ENCODE measurements around the gene BCO1.

Gene BCO1

DNA sequence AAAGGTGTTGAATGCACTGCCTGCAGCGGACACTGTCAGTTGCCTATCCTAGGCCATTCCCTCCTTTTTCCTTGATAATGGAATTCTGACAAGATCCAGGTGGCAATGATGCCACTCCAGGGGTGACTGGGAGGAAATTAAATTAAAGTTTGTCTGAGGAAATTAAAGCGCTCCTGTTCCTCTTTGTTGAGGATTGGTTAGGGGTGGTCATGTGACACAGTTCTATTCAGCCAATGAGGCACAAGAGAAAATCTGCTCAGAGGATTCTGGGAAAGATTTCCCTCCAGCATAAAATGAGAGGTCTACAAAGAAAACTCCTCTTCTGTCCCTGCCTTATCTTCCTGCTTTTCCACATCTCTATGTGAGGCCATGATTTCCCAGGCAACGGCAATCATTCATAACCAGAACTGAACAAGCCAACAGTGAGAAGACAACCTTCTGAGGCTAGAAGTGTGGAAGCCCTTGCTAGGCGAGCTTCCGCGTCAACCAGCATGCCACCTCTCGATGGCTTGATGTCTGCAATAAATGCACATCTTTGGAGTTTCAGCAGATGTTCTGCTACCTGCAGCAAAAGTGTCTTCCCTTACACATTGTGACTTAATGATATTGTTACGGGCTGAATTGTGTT, 5.6 kb upstream of the BCO1 start:
- DNase-seq (ENCODE audit: low read depth), result no peak

DNA sequence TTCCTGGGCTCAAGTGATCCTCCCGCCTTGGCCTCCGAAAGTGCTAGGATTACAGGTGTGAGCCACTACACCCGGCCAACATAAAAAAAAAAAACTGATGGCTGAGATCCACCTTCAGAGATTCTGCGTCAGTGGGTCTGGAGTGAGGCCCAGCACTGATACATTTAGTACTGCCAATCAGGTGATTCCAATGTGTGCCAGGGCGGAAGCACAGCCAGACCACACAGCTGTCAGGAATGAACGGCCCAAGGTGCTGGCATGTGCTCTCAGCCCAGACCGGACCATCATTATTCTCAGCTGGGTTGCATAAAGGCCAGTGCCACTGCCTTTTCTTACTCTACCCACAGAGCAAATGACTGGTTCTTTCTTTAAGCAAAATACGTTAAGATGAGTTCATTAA, 1.2 kb upstream of the BCO1 start:
- no peak for DNase-seq (ENCODE audit: low read depth)

GRCh38 chr16:81237942-81238295, 570 bp upstream of the BCO1 start:
- no peak for DNase-seq (ENCODE audit: low read depth)

- DNase-seq (ENCODE audit: low read depth), result no peak
Observed at GRCh38 chr16:81239367-81240121, 1.1 kb downstream of the BCO1 start.

DNA sequence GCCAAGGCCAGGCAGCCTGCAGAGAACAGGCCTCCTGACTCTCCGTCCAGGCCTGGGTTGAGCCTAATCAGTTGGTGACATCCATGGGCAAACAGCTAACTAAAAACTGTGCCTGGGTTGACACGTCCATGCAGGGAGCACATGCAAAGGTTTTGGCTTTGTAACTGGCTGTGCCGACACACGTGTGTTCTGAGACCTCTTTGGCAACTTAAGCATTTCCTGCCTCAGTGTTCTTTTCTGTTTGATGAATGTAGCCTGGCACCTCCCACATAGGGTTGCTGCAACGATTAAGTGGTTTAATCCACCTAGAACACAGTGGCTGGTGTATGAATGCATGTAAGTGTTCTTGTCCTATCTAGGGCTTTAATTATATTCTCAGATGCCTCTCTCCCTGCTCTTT, 3.2 kb downstream of the BCO1 start:
- DNase-seq (ENCODE audit: low read depth), result no peak

GRCh38 chr16:81242977-81243618, 4.6 kb downstream of the BCO1 start:
- no peak for DNase-seq (ENCODE audit: low read depth)

GRCh38 chr16:81243942-81244341, 5.5 kb downstream of the BCO1 start:
- no peak for DNase-seq (ENCODE audit: low read depth)

- DNase-seq (ENCODE audit: low read depth), result no peak
Observed at GRCh38 chr16:81251871-81252270, 13.4 kb downstream of the BCO1 start.

DNA sequence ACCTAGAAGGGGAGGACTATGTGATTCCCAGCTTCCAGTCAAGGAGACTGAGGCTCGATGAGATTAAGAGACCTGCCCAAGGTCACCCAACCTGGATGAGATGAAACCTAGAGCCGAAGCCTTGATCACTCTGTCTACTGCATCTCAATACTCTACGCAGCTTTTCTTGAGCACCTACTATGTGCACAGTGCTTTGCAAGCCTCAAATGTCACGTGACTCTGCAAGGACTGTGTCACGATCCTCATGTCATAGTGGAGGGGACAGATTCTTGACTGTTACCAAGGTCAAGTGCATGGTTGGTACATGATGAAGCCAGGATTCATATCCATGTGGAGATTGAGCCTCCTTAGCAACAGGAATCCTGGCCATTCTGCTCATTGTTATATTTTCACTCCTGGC, 14.7 kb downstream of the BCO1 start:
- DNase-seq (ENCODE audit: low read depth), result no peak

DNA sequence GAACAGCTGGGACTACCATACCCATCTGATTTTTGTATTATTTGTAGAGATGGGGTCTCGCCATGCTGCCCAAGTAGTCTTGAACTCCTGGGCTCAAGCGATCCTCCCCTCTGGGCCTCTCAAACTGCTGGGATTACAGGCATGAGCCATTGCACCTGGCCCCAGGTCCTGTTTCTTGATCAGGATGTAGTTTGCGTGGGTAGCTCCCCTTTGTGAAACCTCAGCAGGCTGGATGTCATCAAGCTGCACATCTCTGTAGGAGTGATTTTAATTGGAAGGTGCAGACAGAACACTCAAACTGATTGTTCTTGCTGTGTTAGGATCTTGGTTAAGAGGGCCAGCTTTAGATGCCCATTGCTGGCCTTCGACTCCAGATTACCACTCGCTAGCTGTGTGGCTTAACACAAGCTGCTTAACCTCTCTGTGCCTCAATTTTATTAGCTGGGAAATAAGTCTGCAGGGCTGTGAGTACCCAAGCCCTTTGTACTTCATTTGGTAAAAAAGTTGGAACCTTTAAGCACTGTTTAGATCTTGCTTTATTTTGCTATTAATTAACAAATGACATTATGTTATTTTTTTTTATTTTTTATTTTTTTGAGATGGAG, 16.5 kb downstream of the BCO1 start:
- no peak for DNase-seq (ENCODE audit: low read depth)

- no peak for DNase-seq (ENCODE audit: low read depth)
Observed at GRCh38 chr16:81259916-81260315, 21.4 kb downstream of the BCO1 start.

GRCh38 chr16:81261049-81261648, 22.7 kb downstream of the BCO1 start:
- peak; percentile 20 for DNase-seq (ENCODE audit: low read depth)

DNA sequence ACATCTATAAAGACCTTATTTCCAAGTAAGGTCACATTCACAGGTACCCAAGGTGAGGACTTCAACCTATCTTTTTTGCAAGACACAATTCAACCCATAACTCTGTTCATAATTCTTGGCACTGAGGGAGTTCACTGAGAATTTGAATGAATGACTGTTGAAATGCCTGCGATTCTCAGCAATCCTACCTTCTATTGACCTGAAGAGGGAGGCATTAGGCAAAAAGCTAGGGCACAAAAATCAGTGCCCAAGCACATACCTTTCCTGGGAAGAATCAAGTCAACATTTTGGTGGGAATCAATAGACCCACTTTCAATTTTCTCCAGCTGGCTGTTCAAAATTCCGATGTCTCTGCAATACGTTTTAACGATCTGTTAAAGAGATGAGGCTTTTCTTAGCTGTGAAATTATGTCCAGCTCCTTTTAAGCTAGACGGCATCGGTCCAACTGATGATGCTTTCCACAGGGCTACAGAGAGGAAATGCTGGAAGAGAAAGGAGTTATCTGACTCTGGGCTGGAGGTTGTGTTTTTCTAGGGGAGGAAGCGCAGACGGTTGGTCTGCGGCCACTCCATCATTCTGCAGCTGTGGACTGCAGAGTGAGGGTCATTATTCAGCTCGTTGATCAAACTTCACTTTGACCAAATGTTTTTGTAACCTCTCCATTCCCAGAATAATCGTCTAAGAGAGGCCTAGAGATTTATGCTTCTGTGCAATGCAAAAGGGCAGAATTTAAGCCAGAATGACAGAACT, 25.2 kb downstream of the BCO1 start:
- no peak for DNase-seq (ENCODE audit: low read depth)

GRCh38 chr16:81264386-81264785, 25.9 kb downstream of the BCO1 start:
- DNase-seq (ENCODE audit: low read depth), result no peak

GRCh38 chr16:81265052-81265451, 26.6 kb downstream of the BCO1 start:
- no peak for DNase-seq (ENCODE audit: low read depth)

GRCh38 chr16:81265658-81266451, 27.4 kb downstream of the BCO1 start:
- DNase-seq (ENCODE audit: low read depth), result no peak

- no peak for DNase-seq (ENCODE audit: low read depth)
Observed at GRCh38 chr16:81266680-81267095, 28.2 kb downstream of the BCO1 start.

- DNase-seq (ENCODE audit: low read depth), result no peak
Observed at GRCh38 chr16:81268509-81268908, 30.0 kb downstream of the BCO1 start.

DNA sequence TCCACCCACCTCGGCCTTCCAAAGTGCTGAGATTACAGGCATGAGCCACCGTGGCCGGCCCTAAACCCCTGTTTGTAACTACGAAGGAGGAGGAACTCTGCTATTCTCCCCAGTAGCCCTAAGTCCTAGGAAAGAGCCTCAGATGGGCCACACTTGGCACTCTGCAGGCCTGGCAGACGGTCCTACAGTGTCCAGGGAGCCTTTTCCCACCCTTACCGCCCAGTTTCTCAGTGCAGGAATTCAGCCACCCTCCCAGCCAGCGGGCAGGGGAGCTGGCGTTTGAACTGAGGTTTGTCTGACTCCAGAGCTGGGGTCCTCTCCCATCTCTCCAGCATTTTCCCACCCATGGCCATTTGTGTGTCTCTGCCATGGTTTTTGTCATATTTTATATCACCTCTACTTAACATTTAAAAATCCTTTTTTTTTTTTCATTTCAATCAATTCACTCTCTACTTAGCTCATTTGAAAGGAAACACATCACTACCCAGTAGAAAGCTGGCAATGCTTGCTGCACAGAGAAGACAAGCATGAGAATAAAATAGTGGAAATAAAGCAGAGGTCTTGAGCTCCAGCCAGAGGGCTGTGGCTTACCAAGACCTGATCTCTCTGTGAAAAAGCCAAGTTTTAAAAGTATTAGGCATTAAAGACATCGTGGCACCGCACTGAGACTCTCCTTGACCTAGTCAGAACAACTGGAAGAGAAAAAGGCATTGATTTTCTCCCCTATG, 34.9 kb downstream of the BCO1 start:
- DNase-seq (ENCODE audit: low read depth), result no peak

GRCh38 chr16:81275064-81275532, 36.6 kb downstream of the BCO1 start:
- no peak for DNase-seq (ENCODE audit: low read depth)

Data from CMK (cell line).